GM19099 (cell line): ENCODE results near the gene SEPSECS.

Source experiments
- POLR2A ChIP-seq: IDR thresholded peaks from 3 replicates; pipeline ENCODE4 v1.6.1; 2011; ENCODE audit warnings: low read depth; ENCODE audit not compliant: insufficient read length; ENCODE audit errors: extremely low read depth

Gene SEPSECS

DNA sequence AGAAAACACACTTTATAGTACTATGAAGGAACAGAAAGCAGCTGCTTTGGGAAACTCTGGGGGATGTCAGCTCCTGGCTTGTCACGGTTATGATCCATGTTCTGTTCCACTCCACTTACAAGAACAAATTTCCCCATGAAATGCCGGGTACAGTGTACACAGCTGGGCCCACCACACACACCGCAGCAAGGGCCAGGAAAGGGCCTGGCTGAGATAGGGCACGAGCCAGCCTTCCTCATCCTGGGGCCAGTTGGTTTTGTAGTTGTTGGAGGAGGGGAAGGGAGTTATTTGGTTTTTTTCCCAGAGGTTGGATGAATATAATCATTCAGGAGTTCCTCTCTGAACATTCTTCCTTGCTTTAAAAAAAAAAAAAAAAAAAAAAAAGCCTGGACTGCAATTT, 56.8 kb downstream of the SEPSECS start:
- no peak for TF ChIP-seq POLR2A

DNA sequence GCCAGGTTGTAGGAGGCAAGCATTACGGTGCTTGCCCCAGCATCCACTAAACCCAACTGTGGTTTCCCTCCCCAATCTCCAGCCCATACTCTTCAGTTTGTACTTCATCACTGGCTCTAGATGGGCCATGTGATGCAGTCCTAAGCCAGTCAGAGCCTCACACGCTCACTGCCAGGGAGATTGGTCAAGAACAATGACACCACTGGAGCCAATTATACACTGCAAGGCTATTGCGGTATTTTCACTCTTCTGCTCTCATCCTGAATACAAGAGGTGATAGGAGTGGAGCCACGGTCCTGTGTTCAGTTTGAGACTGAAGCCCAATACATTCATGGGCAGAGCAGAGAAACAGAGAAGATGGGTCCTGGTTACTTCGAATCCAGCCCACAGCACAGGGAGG, 58.4 kb downstream of the SEPSECS start:
- no peak for TF ChIP-seq POLR2A

DNA sequence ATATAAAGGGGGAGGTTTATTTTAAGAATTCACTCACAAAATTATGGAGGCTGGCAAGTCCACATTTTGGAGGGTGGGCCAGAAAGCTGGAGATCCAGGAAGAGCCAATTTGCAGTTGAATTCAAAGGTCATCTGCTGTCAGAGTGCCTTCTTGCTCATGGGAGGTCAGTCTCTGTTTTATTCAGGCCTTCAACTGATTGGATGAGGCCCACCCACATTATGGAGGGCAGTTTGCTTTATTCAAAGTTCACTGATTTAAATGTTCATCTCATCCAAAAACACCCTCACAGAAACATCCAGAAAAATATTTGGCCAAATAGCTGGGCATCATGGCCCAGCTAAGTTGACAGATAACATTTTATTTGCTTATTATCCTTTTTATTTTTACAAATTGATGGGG, 59.5 kb downstream of the SEPSECS start:
- TF ChIP-seq POLR2A = no peak

DNA sequence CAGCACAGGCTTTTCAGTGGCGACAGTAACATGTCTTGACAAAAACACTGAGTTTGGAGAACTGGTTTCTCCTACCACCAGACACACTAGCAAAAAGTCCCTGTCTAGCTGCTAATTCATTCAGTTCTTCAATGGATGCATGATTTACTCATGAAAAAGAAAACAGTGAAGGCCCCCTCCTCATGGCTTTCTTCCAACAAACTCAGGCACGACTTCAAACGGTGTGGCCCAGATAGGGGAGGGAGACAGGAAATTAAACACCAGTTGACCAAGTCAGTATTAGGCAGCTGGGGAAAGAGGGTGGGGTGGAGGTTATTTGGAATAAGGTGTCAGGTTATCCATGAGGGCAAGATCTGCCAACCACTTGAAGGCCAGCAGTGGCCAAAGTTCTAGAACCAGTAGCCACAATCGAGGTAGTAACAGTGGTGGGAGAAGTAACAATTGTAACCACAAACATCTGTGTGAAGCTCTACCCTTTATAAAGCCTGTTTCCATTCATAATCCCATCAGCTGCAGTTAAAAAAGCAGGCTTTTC, 60.2 kb downstream of the SEPSECS start:
- TF ChIP-seq POLR2A = no peak

DNA sequence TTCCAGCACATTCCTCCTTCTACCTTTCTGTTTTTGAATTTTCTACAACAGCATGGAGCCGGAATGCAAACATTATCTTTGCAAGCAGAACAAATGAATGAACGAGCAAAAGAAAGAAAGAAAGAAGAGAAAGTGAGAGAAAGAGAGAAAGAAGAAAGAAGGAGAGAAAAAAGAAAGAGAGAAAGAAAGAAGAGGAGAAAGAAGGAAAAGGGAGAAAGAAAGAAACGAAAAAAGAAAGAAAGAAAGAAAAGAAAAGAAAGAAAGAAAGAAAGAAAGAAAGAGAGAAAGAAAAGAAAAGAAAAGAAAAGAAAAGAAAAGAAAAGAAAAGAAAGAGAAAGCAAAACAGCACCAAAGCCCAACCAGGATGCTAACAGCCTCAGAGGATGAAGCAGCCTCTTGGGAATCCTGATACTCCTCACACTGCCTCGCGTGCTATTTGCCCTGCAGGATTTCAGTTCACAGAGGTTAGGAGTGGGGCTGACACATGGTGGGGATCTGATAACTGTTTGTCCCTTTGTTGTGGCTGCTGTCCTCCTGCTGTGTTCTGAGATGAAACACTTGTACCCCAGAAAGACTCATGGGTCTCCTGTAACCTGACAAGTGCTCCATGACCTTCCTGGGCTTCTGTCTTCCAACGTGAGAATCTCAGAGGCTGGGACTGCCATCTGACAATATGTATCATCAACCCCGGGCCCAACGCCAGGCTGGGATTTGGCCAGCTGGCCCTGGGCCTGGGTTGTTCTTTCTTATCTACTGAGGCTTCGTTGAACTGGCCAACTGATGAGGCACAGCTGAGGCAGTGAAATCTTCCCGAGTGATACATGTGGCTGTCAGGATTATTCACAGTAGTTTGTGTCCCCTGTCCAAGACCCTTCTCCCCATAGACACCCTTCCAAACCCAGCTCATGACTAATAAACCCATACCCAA, 61.0 kb downstream of the SEPSECS start:
- TF ChIP-seq POLR2A = no peak

DNA sequence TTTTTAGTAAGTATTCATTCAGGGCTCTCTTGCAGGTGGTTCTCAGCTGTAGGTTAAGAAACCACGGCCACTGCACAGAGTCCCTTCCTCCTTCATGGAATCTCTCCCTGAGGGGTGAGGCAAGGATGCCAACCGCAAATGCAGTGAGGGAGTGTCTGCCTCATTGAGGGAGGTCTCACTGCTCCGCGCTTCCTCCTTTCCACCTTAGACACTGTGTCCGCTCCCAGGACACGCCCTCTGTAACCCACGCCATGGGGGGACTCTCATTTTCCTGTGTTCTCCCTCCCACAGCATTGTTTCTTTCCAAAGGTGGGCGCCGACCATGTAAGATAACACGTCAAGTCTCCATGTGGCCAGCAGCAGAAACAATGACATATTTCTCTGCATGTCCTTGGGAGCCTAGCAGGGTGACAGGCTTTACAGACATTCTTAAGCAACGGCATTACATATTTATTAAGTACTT, 63.2 kb downstream of the SEPSECS start:
- TF ChIP-seq POLR2A = no peak

DNA sequence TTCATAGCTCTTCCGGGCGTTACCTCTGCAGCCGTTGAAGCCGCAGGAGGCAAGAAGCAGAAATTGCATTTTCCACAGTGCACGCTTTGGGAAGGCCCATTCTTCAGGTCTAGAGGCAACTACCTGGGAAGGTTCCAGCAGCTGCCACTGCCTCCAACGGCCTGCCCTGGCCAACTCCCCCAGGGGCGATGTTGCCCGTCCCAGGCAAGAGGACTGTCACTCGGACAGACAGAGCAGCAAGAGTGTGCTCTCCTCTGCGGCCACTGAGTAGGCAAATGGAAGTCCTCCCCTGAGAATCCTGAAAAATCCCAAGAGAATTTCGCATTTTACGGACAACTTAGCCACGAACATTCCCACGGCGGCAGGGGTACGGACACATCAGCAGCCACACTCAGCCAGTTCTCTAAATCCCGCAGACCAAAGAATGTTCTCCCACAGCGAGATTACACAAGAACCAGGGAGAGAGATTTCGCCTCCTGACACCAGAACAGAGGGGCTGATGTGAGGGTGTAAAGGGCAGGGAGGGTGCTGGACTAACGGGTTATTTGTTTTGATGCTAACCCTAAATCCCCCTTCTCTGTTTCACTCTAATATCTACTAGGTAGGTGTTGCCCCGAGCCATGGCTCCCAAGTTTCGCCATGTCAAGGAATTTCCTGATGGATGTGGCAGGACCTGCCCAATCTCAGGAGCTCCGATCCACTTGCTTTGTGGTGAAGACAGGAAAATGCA, 63.8 kb downstream of the SEPSECS start:
- no peak for TF ChIP-seq POLR2A

DNA sequence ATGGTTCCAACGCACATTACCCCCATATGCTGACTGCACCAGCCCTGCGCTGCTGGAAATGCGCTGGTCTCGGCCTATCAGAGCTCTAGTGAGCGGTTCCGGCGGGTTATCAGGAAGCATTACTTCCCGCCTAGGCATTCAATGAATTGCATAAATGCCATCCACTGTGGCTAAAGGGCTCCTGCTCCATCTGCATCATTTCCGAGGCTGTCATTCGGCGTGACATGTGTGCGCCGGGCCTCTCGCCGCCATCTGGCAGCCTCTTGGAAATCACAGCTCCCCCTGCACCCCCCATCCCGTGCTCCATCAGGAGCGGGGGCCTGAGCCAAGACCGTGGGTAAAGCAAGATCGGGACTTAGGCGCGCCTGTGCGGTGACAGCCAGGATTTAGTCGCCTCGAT, 64.4 kb downstream of the SEPSECS start:
- no peak for TF ChIP-seq POLR2A

DNA sequence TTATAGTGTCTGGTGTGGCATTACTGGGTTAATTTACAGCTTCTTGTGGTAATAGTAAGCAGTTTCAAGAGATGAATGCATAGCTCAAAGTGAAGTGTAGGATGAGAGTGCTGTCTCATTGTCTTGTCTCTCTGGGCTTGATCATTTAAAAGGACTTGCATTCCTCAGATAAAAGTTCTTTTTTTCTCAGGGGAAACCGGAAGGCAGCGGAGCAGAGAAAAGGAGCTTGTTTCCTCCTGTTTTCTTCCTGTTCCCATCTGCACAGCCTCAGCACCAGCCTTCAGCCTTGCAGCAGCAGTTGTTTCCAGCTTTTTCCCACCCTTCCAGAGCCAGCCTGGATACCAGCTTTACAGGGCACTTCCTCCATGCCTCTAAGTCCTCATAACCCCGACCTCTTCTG, 68.1 kb downstream of the SEPSECS start:
- TF ChIP-seq POLR2A = no peak

DNA sequence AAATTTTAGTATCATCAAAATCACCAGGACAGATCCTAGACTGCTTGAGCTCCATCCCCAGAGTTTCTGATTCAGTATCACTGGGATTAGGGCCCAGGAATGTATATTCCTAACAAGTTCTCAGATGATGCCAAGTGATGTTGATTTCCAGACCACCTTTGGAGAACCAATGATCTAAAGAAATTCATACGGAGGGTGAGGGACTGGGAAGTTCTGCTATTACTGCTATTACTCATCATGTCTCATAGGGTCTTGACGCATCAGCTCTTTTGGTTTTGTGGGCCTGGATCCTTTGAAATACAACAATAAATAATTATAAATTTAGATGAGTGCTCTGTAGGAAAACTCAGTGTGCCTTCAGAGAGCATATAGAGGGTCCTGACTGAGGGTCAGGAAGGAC, 69.7 kb downstream of the SEPSECS start:
- TF ChIP-seq POLR2A = no peak

DNA sequence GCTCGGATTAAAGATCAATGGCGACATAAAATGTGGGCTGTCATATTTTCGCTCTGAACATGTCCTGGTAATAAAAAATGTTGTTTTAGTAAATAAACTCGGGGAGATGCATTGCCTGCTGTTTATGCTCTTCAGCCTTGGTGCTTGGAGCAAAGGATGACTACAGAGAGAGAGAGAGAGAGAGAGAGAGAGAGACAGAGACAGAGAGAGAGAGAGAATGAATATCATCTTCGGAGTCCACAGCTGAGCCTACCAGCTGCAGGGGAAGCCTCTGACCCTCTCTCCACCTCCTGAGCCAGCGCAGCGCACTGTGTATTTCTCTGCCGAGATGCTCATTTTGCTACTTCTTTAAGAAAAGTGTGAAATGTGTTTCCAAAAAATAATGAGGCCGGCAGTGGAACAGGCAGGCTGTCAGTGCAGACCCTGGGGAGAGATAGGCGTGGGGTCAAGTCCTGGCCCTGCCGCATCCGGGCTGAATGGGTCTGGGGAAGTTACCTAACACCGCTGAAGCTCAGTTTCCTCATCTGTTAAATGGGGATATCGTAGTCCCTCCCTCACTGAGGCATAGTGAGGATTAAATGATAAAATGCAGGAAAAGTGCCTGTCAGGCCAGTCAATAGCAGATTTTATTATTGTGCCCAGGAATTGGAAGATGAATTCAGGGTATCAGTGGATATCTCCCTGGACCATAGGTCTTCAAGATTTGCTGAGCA, 71.0 kb downstream of the SEPSECS start:
- no peak for TF ChIP-seq POLR2A

DNA sequence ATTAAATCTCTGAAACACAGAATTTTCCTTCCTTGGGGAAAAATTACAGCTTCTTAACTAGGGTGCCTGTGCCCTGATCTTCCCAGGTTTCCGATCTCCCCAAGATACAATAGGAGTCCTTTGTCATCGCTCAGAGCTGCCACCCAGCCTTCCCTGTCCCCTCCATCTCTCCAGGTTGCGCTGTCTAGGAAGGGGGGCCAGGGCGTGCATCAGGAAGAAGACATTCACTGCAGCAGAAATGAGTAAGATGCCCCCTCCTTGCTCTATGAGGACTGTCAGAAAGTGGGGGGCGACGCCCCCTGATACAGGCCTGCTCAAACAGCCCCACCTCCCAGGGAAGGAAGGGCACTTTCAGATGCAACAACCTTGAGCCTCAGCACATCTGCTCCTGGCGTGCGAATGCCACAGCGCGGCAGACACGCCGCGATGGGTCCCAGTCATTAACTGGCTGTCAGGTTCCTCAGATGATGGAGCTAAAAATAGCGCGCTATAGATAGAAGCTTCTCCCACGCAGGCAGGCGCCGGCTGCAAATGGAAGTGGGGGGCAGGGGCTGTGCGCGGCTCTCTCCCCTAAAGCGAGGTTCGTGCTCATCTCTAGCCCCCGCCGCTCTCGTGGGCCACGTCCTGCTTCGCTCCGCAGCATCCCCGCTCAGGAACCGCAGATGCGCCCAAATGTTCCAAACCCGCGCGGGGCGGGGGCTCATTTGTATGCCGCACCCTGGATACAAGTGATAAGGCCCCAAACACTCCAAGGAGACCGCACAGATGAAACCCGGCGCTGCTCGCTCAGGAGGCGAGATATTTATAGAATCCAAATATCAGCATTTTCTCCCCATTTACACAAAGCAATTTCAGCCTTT, 71.9 kb downstream of the SEPSECS start:
- TF ChIP-seq POLR2A = no peak

DNA sequence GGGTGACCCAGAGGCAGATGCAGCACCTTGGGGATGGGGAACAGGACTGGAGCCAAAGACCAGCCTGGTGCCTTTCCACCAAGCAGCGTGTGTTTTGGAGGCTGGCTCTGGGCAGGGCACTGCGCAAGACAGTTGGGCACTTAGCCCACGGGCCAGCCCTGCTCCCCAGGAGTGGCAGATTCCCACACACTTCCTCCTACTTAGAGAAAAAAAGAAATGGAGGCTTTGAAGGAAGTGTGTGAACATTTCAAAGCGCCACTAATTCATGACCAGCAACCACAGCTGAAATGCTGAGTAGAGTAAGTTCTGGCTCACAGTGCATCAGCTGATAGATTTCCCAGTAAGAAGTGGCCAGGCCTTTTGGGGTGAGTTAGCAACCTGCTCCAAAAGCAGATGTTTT, 74.6 kb downstream of the SEPSECS start:
- no peak for TF ChIP-seq POLR2A

DNA sequence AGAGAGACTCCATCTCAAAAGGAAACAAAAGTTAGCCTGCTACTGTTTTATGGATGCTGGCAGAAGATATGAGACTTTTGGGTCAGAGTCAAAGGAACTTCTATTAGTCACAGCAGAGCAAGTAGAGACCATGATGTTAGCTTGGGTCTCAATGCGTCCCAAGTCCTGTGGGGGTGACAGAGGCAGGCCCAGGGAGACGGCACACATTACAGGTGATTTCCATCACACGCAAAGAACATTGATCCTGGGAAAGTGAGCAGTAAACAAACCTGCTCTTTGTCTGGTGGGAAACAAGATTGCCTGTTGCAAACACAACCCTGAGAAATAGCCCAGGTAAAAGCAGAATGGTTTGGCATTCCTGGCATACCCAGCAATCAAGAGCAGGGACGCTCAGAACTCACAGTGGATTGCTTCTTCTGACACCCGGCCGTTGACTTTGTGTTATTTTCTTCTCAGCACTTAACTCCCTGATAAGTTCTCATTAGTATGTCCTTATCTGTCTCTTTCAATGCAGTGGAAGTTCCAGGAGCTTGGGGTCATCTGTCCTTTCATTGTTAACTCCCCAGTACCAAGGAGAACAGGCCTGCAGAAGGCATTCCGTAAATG, 78.3 kb downstream of the SEPSECS start:
- TF ChIP-seq POLR2A = no peak

DNA sequence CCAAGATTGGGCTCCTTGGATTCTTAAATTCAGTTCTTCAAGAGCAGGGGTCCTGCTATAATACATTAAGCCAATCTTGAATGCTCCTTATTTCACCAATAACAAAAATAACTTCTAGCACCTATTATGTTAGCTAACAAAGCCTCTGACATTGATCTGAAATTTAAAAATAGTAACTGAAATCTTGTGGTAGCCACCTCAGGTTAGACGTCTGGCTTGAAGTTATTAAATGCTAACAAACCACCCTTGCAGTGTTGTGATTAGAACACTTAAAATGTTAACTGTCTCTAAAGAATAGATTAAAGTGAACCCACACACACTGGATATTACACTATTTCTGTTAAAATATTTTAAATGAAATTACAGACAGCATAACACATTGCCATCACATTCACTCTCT, 79.7 kb downstream of the SEPSECS start:
- TF ChIP-seq POLR2A = no peak

DNA sequence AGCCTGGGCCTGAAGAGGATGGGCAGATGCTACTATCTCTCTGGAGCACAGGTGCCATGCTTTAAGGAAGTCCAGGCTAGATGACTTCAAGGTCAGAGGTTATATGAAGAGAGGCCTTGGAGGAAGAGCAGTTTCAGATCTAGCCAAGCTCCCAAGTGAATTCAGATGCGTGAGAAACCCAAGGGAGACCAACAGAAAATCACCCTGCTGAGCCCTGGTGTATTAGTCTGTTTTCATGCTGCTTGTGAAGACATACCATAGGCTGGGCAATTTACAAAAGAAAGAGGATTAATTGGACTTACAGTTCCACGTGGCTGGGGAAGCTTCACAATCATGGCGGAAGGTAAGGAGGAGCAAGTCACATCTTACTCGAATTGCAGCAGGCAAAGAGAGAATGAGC, 81.7 kb downstream of the SEPSECS start:
- no peak for TF ChIP-seq POLR2A
